A549 (cell line): ENCODE data around the gene PNMA8B. TPM values are rescaled to one million over a fixed set of nuclear protein-coding genes. Genes with fewer than 3 reads are reported as not detected.
A peak's percentile ranks its signal among the peaks of the same experiment; 100 is the strongest.

Source experiments
- CEBPB ChIP-seq, 2 experiments: fragments of >200 bp in 1 of 2; sonication (Bioruptor Twin) in 1 of 2; formaldehyde crosslinking in 1 of 2; IDR thresholded peaks; 2 replicates each; pipeline ENCODE4 v1.6.1; 2012 to 2016
- CHD2 ChIP-seq: fragments of 150-350 bp; IDR thresholded peaks from 2 replicates; pipeline ENCODE4 v1.6.1; 2014; ENCODE audit warnings: low read length; ENCODE audit not compliant: partially characterized antibody
- E2F6 ChIP-seq: IDR thresholded peaks from 2 replicates; pipeline ENCODE4 v1.6.1; 2012; ENCODE audit warnings: low read depth, borderline replicate concordance
- EHMT2 ChIP-seq: fragments of 200-600 bp; sonication (generic); IDR thresholded peaks from 2 replicates; pipeline ENCODE4 v1.6.1; 2016; ENCODE audit warnings: antibody characterized with exemption, low read depth, mild to moderate bottlenecking, moderate library complexity
- ELK1 ChIP-seq: fragments of 150-350 bp; IDR thresholded peaks from 2 replicates; pipeline ENCODE4 v1.6.1; 2014; ENCODE audit warnings: low read depth, mild to moderate bottlenecking, low read length
- ESRRA ChIP-seq: fragments of 150-350 bp; IDR thresholded peaks from 2 replicates; pipeline ENCODE4 v1.6.1; 2014; ENCODE audit warnings: mild to moderate bottlenecking, low read length, borderline replicate concordance
- FOSB ChIP-seq: fragments of 250-450 bp; sonication (Bioruptor Pico); IDR thresholded peaks from 2 replicates; pipeline ENCODE4 v1.5.0; 2020; ENCODE audit warnings: mild to moderate bottlenecking, moderate library complexity
- FOSL2 ChIP-seq, 2 experiments: fragments of 450-650 bp in 1 of 2; fragments of >200 bp in 1 of 2; sonication (Bioruptor Twin) in 1 of 2; formaldehyde crosslinking; IDR thresholded peaks; 2 replicates each; pipeline versions ENCODE4 v1.5.0 to v1.6.1; 2016 to 2020; ENCODE audit warnings: mild to moderate bottlenecking in 1 of 2, moderate library complexity in 1 of 2
- HES2 ChIP-seq: fragments of >200 bp; sonication (Bioruptor Twin); formaldehyde crosslinking; IDR thresholded peaks from 2 replicates; pipeline ENCODE4 v1.6.1; 2016
- HEYL ChIP-seq: fragments of 250-450 bp; sonication (Bioruptor Pico); IDR thresholded peaks from 2 replicates; pipeline ENCODE4 v1.8.0; 2021; ENCODE audit warnings: mild to moderate bottlenecking, moderate library complexity
- HMGXB4 ChIP-seq: fragments of 250-450 bp; sonication (Bioruptor Pico); IDR thresholded peaks from 2 replicates; pipeline ENCODE4 v1.5.0; 2021; ENCODE audit warnings: mild to moderate bottlenecking, moderate library complexity, borderline replicate concordance
- HOXB13 ChIP-seq: fragments of 250-450 bp; sonication (Bioruptor Pico); IDR thresholded peaks from 2 replicates; pipeline ENCODE4 v1.5.0; 2020; ENCODE audit warnings: low read depth, mild to moderate bottlenecking, moderate library complexity
- JUN ChIP-seq, 2 experiments: fragments of >200 bp; sonication (Bioruptor Twin); formaldehyde crosslinking; IDR thresholded peaks; 2 replicates in 1 of 2; 3 replicates in 1 of 2; pipeline ENCODE4 v1.6.1; 2016 to 2017
- JUNB ChIP-seq: fragments of >200 bp; sonication (Bioruptor Twin); formaldehyde crosslinking; IDR thresholded peaks from 2 replicates; pipeline ENCODE4 v1.6.1; 2016
- MAFK ChIP-seq: fragments of 450-650 bp; IDR thresholded peaks from 2 replicates; pipeline ENCODE4 v1.6.1; 2014; ENCODE audit not compliant: partially characterized antibody
- MAX ChIP-seq: IDR thresholded peaks from 2 replicates; pipeline ENCODE4 v1.6.1; 2012
- MYC ChIP-seq: IDR thresholded peaks from 2 replicates; pipeline ENCODE4 v1.6.1; 2012; ENCODE audit warnings: mild to moderate bottlenecking, inconsistent platforms, low read length, improper control_type of control experiment, borderline replicate concordance
- NR3C1 ChIP-seq: fragments of >200 bp; sonication (Bioruptor Twin); formaldehyde crosslinking; IDR thresholded peaks from 3 replicates; pipeline ENCODE4 v1.6.1; 2017
- RCOR1 ChIP-seq: fragments of 150-350 bp; IDR thresholded peaks from 2 replicates; pipeline ENCODE4 v1.6.1; 2014; ENCODE audit warnings: antibody characterized with exemption, low read length, low read depth
- TP53 ChIP-seq: fragments of 250-450 bp; sonication (Bioruptor Pico); IDR thresholded peaks from 2 replicates; pipeline ENCODE4 v1.5.0; 2021; ENCODE audit warnings: mild to moderate bottlenecking, moderate library complexity
- USF2 ChIP-seq: fragments of 450-650 bp; IDR thresholded peaks from 2 replicates; pipeline ENCODE4 v1.6.1; 2014; ENCODE audit warnings: antibody characterized with exemption
- ZC3H11A ChIP-seq: fragments of 450-650 bp; IDR thresholded peaks from 2 replicates; pipeline ENCODE4 v1.6.1; 2014; ENCODE audit warnings: antibody characterized with exemption, mild to moderate bottlenecking
- polyA plus RNA-seq, 4 experiments: library from polyadenylated mRNA; depleted of rRNA in 3 of 4; stranded (reverse); fragments of >200 nt; fragmentation: RNase III in 1 of 4; extraction: RNeasy Plus Mini Kit Qiagen cat#74134 plus additional on column Dnase treatment in 1 of 4; gene quantifications; 2 replicates in 3 of 4; 3 replicates in 1 of 4; pipeline ENCODE4 v1.2.3, GENCODE V29; 2011 to 2017

Gene PNMA8B
- polyA plus RNA-seq, 2 of the 4 experiments (the other 2 are of a cell fraction), result not detected

GRCh38 chr19:46529622-46530451, 34.2 kb upstream of the PNMA8B start (continued):
- TF ChIP-seq FOSL2 (IDR thresholded peaks at IDR 0.05) (no peak), FOSL2 (CRISPR knock-in tag; IDR thresholded peaks at IDR 0.05) (no peak), ZC3H11A (no peak), RCOR1 (no peak), E2F6 (no peak), EHMT2 (no peak), MYC (no peak), MAX (peak; percentile 9; the same call in 1 of the 2 replicates), NR3C1 (no peak), USF2 (no peak), HOXB13 (no peak), MAFK (no peak), HES2 (no peak), JUN (IDR thresholded peaks at IDR 0.05) (peak in 1 of 2 experiments; percentile 47; a peak in 2 of 5 replicates), JUNB (no peak), ESRRA (no peak), CHD2 (no peak), TP53 (CRISPR knock-in tag) (no peak), HMGXB4 (CRISPR knock-in tag) (no peak), CEBPB (IDR thresholded peaks at IDR 0.05) (no peak), FOSB (CRISPR knock-in tag) (no peak), HEYL (no peak), ELK1 (no peak)
- TF ChIP-seq, all 56 proteins: peak for 8
